ENCODE data around the gene NKX3-2.

Gene NKX3-2

DNA sequence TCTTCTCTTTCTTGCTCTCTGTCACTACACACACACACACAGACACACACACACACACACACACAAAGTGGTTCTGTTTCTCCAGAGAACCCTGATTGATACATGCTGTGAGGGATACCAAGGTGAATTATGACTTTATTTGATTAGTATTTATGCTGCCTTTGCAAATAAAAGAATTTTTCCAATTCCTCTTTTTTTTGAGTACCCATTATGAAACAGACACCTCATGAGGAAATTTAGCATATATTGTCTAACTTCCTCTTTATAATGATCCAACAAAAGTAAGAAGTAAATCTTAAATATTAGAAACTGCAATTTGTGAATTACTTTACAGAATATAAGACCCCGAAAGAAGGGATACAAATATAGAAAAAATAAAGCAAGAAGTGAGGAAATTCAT is 45.8 kb downstream of the NKX3-2 start:
- no peak for DNase-seq (ENCODE audit: low spot score)

DNA sequence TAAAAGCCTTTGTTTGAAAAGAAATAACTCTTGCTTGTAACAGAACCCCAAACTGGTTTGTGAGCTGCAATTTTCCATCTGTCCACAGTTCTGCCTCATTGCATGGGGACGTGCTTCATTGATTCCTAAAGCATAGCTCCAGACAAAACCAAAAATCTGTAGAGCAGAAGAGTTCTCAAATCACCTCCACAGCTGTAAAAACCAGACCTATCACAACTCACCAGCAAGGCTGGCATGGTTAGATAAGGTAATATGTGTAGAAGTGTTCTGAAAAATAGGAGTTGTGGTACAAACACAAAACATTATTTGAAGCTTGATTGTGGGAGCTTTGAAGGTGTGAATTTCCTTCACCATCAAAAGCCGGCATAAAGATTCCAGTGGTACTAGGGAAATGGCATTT is 47.7 kb downstream of the NKX3-2 start:
- no peak for DNase-seq (ENCODE audit: low spot score)

DNA sequence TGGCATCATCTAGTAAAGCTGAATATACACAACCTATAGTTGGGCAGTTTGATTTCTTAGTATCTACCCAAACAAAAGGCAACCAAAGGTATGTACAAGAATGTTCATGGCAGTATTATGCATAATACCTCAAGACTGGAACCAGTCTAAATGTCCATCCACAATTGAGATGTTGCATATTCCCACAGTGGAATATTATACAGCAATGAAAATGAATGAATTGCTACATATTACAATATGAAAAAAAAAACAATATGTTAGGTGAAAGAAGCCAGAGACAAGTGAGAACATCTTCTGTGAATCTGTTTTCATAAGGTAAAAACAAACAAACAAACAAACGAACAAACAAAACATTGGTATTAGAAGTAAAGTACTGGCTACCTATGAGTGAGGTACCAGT is 48.6 kb downstream of the NKX3-2 start:
- DNase-seq (ENCODE audit: low spot score): no peak

DNA sequence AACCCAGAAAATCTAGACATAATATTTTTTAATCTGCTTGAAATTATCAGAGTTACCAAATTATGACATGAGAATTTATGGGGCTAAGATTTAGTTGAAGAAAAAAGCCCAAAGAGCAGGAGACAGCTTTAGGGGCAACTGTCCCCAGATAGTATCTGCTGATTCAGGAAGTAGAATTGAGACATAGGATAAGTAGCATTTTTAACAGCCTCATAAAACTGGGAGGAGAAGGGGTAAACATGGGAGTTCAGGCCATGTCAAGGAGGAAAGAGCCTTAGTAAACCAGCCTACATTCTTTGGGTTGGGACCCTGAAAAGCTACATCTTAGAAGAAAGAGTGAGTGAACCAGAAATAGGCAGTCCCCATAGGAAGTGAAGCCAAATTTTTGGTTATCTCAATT is 50.5 kb downstream of the NKX3-2 start:
- no peak for DNase-seq (ENCODE audit: low spot score)

DNA sequence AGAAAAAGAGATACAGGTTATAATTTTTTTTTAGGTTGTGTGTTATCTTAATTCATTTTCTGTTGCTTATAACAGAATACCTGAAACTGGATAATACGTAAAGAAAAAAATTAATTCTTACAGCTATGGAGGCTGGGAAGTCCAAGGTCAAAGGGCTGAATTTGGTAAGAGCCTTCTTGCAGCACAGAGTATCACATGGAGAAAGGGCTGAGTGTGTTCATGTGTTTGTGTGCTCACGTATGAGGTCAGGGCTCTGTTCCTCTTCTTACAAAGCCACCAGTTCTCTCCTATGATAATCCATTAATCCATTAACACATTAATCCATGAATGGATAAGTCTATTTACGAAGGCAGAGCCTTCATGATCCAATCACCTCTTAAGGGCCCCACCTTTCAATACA is 51.6 kb downstream of the NKX3-2 start:
- DNase-seq (ENCODE audit: low spot score): no peak
